Osteoblast (primary cell): ENCODE results near the gene ANKH. TPM values are rescaled to one million over a fixed set of nuclear protein-coding genes. Genes with fewer than 3 reads are reported as not detected.

Experiments
- DNase-seq: peaks from one replicate; pipeline ENCODE4 v3.0.0; 2011; ENCODE audit warnings: low spot score, mixed read lengths; ENCODE audit not compliant: insufficient read length; ENCODE audit errors: missing footprints
- H2AFZ ChIP-seq: 2 replicates; pipeline ENCODE4 v1.6.0; 2011; ENCODE audit warnings: mild to moderate bottlenecking, low read length
- H3K27ac ChIP-seq: 2 replicates; pipeline ENCODE4 v1.5.1; 2011; ENCODE audit warnings: mild to moderate bottlenecking, low read depth, low read length, moderate library complexity
- H3K27me3 ChIP-seq: 2 replicates; pipeline ENCODE4 v1.6.0; 2012; ENCODE audit warnings: mild to moderate bottlenecking, control low read depth, inconsistent platforms, low read length, moderate library complexity; ENCODE audit not compliant: insufficient read depth
- H3K36me3 ChIP-seq: 2 replicates; pipeline ENCODE4 v1.5.1; 2011; ENCODE audit warnings: mild to moderate bottlenecking, low read length, control low read depth, moderate library complexity; ENCODE audit not compliant: insufficient read depth
- H3K4me1 ChIP-seq: 2 replicates; pipeline ENCODE4 v1.5.1; 2011; ENCODE audit warnings: mild to moderate bottlenecking, low read length, control low read depth, moderate library complexity; ENCODE audit not compliant: insufficient read depth
- H3K4me2 ChIP-seq: 2 replicates; pipeline ENCODE4 v1.6.0; 2011; ENCODE audit warnings: mild to moderate bottlenecking, low read length; ENCODE audit not compliant: insufficient read depth
- H3K4me3 ChIP-seq: fragments of 200-600 bp; sonication (generic); 3 replicates; pipeline ENCODE4 v1.5.1; 2012; ENCODE audit warnings: mild to moderate bottlenecking, low read length, inconsistent platforms; ENCODE audit not compliant: insufficient read depth
- H3K79me2 ChIP-seq: 2 replicates; pipeline ENCODE4 v1.6.0; 2012; ENCODE audit warnings: mild to moderate bottlenecking, low read length, control low read depth, inconsistent platforms; ENCODE audit not compliant: insufficient read depth
- H3K9me3 ChIP-seq: 2 replicates; pipeline ENCODE4 v1.5.1; 2011; ENCODE audit warnings: low read depth, low read length, control low read depth
- H4K20me1 ChIP-seq: 2 replicates; pipeline ENCODE4 v1.6.0; 2012; ENCODE audit warnings: mild to moderate bottlenecking, low read length, control low read depth; ENCODE audit not compliant: insufficient read depth
- CTCF ChIP-seq: IDR thresholded peaks from 2 replicates; pipeline ENCODE4 v1.5.1; 2011; ENCODE audit warnings: mild to moderate bottlenecking, low read depth, low read length, moderate library complexity; ENCODE audit errors: extremely low read depth
- total RNA-seq: library from RNA; depleted of rRNA; stranded (reverse); fragments of >200 nt; gene quantifications from 2 replicates; pipeline ENCODE4 v1.2.3, GENCODE V29; 2012

ANKH gene
- total RNA-seq, 1 donor: 125 TPM

- Histone ChIP-seq H2AFZ (peak overlapping the region; percentile 61), H3K79me2 (peaks cover 95% of the 10 kb centered on the region), H3K36me3 (peaks cover 10% of the 10 kb centered on the region), H3K4me1 (peaks cover 38% of the 10 kb centered on the region), H3K27me3 (no peaks in the 10 kb centered on the region), H3K9me3 (no peaks in the 10 kb centered on the region), H4K20me1 (peaks cover 20% of the 10 kb centered on the region), H3K27ac (peak overlapping the region; percentile 82), H3K4me2 (peak overlapping the region; percentile 72), H3K4me3 (no peak overlapping the region)
- DNase-seq: no peak
- TF ChIP-seq CTCF: no peak
Observed at GRCh38 chr5:14674983-14675854, 196.4 kb downstream of the ANKH start.

- no peak for TF ChIP-seq CTCF
- Histone ChIP-seq H3K27ac (no peak overlapping the region), H3K79me2 (peaks cover 99% of the 10 kb centered on the region), H3K4me3 (no peak overlapping the region), H3K9me3 (no peaks in the 10 kb centered on the region), H3K36me3 (peaks cover 3% of the 10 kb centered on the region), H4K20me1 (peaks cover 27% of the 10 kb centered on the region), H3K27me3 (no peaks in the 10 kb centered on the region), H2AFZ (no peak overlapping the region), H3K4me1 (peaks cover 41% of the 10 kb centered on the region), H3K4me2 (no peak overlapping the region)
- no peak for DNase-seq
Observed at GRCh38 chr5:14673443-14673842, 198.1 kb downstream of the ANKH start.

- Histone ChIP-seq H3K27me3 (no peaks in the 10 kb centered on the region), H2AFZ (no peak overlapping the region), H4K20me1 (peaks cover 29% of the 10 kb centered on the region), H3K9me3 (no peaks in the 10 kb centered on the region), H3K4me3 (no peak overlapping the region), H3K4me2 (no peak overlapping the region), H3K4me1 (peaks cover 46% of the 10 kb centered on the region), H3K79me2 (peaks cover 99% of the 10 kb centered on the region), H3K27ac (peak overlapping the region; percentile 9), H3K36me3 (no peaks in the 10 kb centered on the region)
- DNase-seq: peak; percentile 51
- no peak for TF ChIP-seq CTCF
Observed at GRCh38 chr5:14672484-14673394, 198.8 kb downstream of the ANKH start.
